SIG-M5 treated with dmso at 0.1 percent for 504 hours (cell line): ENCODE data around the gene CLIC4.
"Not testable (repeated sequence)": the region's sequence is repeated elsewhere in the genome, so short reads cannot be mapped to it uniquely, and the experiment has no call there.

ENCODE experiments used
- DNase-seq: peaks from one replicate; lab custom pipeline; 2025; ENCODE audit not compliant: unreplicated experiment; lab: John Stamatoyannopoulos, UW

Gene CLIC4

GRCh38 chr1:24805534-24806301, 60.5 kb downstream of the CLIC4 start:
- peak; percentile 16 for DNase-seq

- DNase-seq = no peak
These were observed 61.3 kb downstream of the CLIC4 start for GRCh38 chr1:24806588-24806987.

GRCh38 chr1:24811494-24811893, 66.2 kb downstream of the CLIC4 start:
- DNase-seq = not testable (repeated sequence)

- not testable (repeated sequence) for DNase-seq
These were observed 75.0 kb downstream of the CLIC4 start for GRCh38 chr1:24820221-24820620.

DNA sequence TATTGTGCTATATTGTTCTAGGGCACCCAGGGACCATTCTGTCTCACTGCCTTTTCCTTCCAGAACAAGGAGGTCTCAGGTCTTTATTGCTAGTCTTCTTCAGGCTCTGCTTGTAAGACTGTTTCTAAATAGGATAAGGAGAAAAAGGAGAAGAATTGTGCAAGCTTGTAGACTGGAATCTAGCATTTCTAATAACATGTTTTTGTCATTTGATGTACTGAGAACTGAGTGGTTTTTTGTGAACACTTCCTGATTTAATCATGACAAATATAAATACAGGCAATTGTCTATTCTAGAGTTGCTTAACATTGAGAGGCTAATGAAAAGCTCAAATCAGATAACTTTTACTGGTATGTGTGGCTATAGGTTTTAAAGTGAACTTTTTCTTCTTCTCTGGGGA, 77.6 kb downstream of the CLIC4 start:
- no peak for DNase-seq

GRCh38 chr1:24823486-24823885, 78.2 kb downstream of the CLIC4 start:
- not testable (repeated sequence) for DNase-seq

GRCh38 chr1:24825174-24825573, 79.9 kb downstream of the CLIC4 start:
- no peak for DNase-seq

DNA sequence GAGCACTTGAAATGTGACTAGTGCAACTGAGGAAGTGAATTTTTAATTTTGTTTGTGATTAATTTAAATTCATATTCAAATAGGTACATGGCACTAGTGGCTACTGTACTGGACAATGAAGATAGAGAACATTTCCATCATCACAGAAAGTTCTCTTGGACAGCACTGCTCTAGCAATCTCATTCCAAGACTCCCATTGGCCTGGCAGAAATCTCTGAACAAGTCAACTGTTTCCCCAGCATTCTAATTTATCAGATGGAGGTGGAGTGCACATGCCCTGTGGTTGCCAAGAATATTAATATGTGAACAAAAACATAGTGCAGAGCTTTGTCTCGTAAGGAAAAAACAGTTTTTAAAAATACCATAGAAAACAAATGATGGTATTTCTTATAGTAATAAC, 81.3 kb downstream of the CLIC4 start:
- DNase-seq = no peak

DNA sequence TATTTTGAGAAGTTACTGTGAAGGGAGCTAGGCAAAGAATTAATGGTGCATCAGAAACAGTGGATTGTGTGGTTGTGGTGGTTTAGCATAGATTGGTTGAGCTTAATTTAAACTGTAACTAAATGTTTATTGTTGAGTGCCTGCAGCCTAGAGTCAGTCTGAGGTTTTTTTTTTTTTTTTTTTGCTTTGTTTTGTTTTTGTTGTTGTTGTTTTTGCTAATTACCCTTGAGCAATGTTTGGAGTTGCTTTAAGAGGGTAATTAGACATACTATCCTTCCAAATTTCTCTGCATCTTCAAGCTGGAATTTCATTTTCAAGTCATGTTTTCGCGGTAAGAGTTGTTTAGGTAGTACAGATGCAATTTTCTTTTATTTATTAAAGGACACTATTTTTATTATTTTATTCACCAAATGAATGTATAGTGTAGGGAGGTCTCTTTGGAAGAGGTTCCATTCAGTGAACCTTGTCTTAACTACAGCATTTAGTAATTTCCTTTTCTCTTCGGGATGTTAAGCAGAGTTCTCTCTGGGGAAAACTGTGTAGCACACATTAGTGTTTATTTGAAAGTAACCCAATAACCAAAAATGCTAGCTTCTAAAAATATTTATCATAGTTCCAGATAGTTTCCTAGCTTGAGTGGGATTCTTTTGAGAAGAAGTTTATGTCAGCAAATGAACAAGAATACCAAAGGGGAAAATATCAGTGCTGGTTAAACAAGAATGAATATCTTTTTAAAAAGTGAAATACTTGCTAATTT, 82.3 kb downstream of the CLIC4 start:
- DNase-seq = no peak

DNA sequence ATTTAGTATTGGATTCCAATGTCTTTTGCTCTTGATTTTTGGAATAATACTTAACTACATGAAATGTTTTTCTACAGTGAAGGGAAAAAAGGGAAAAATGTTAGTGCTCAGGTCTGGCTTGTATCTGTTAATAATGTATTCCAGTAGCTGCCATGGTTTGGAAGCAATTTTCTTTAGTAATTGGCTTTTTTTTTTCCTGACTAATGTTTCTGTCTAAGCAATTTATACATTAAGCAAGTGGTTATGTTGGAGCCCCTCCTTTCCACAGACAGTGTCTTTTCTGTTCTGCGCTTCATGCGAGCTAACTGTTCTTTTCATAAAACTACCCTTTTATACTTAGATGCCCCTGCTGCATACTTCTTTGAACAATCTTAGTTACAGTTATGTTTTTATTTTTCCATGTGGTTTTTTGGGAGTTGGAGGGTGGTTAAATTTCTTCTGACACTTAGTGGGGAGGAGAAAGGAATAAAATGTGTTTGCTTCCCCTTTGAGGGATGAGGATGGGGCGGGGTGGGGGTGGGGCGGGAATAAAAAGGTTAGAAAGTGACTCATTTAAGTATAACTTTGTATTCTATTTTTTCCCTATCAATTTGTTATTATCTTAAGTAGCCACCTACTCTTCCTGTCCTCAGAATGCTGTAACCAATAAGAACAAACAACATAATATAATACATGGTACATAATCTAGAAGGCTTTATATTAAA, 83.1 kb downstream of the CLIC4 start:
- no peak for DNase-seq

- DNase-seq = no peak
These were observed 83.6 kb downstream of the CLIC4 start for GRCh38 chr1:24828887-24829192.

DNA sequence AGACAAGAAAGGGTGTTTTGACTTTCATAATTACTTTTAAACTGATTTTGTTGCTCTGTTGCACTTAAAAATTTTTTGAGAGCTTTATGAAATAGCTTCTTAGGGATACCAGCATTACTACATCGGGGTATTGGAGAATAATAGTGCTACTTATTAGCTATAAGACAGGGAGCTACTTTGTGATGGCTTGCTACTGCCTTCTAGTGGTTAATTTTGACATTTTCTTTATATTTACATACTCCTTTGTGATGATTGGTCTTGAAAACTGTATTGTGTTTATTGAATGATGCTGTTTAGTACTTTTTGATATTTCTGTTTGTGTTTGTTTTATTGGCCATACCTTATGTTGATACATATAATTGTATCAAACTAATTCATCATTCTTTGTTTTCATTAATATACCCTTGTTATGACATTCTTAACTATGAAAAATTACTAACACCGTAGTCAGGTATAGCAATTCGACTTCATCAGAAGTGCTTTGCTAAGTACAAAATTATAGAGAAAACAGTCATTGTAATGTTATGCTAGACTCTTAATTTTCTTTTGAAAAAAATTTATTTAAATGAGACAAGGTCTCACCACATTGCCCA, 85.5 kb downstream of the CLIC4 start:
- DNase-seq = peak; percentile 50

- no peak for DNase-seq
These were observed 96.3 kb downstream of the CLIC4 start for GRCh38 chr1:24841593-24841992.

- DNase-seq = no peak
These were observed 101.4 kb downstream of the CLIC4 start for GRCh38 chr1:24846671-24847070.

- peak; percentile 91 for DNase-seq
These were observed 103.0 kb downstream of the CLIC4 start for GRCh38 chr1:24847995-24848881.

- DNase-seq = peak; percentile 14
These were observed 104.5 kb downstream of the CLIC4 start for GRCh38 chr1:24849672-24850295.

- DNase-seq = no peak
These were observed 105.2 kb downstream of the CLIC4 start for GRCh38 chr1:24850328-24850920.

GRCh38 chr1:24853649-24854048, 108.4 kb downstream of the CLIC4 start:
- DNase-seq = no peak

DNA sequence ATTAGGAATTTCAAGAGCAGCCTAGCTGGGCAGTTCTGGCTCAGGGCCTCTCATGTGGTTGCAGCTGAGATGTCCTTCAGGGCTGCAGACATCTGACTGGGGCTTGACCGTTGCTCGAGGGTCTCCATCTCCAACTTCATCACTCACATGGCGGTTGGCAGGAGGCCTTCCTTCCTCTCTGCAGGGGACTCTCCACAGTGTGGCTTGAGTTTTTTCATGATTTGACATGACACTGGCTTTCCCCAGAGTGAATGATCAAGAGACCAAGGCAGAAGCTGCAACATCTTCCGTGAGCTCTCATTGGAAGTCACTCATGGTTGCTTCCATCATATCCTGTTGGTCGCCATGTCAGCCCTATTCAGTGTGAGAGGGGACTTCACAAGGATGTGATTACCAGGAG, 110.2 kb downstream of the CLIC4 start:
- DNase-seq = no peak
